ENCODE measurements around the gene ANO1. TPM values are rescaled to one million over a fixed set of nuclear protein-coding genes. Genes with fewer than 3 reads are reported as not detected.
"Not testable (repeated sequence)": the region's sequence is repeated elsewhere in the genome, so short reads cannot be mapped to it uniquely, and the experiment has no call there.

ANO1 gene
- total RNA-seq, 1 donor from 2014 or later, result 244 TPM

DNA sequence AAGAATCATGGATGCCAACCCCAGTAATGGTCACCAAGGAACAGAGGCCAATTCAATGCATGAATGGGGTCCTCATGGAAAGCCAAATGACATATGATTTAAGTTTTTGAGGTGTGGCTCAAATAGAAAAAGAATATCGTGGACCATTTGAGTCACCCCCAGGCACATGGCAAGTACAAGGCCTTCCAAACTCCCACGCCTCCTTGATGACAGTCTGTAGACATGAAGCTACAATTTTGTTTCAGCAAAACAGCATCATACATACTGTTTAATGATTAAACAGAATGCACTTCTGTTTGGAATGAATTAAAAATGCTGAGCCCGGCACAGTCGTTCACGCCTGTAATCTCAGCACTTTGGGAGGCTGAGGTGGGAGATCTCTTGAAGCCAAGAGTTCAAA lies 132.4 kb downstream of the ANO1 start:
- TF ChIP-seq, protein P1, sequence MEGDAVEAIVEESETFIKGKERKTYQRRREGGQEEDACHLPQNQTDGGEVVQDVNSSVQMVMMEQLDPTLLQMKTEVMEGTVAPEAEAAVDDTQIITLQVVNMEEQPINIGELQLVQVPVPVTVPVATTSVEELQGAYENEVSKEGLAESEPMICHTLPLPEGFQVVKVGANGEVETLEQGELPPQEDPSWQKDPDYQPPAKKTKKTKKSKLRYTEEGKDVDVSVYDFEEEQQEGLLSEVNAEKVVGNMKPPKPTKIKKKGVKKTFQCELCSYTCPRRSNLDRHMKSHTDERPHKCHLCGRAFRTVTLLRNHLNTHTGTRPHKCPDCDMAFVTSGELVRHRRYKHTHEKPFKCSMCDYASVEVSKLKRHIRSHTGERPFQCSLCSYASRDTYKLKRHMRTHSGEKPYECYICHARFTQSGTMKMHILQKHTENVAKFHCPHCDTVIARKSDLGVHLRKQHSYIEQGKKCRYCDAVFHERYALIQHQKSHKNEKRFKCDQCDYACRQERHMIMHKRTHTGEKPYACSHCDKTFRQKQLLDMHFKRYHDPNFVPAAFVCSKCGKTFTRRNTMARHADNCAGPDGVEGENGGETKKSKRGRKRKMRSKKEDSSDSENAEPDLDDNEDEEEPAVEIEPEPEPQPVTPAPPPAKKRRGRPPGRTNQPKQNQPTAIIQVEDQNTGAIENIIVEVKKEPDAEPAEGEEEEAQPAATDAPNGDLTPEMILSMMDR (IDR thresholded peaks at IDR 0.05), result no peak
- DNase-seq (ENCODE audit: low spot score in 2 of 2), result no peak
- Histone ChIP-seq H3K27me3 (no peaks in the 10 kb centered on the region), H3K4me3 (no peak overlapping the region), H3K27ac (no peak overlapping the region), H3K36me3 (peaks cover 30 to 34% of the 10 kb centered on the region in 2 donors), H3K4me1 (peaks cover 0 to under 1% of the 10 kb centered on the region in 2 donors), H3K9me3 (no peaks in the 10 kb centered on the region)
- intact Hi-C loops (cut with DNase I), result no loop called here

DNA sequence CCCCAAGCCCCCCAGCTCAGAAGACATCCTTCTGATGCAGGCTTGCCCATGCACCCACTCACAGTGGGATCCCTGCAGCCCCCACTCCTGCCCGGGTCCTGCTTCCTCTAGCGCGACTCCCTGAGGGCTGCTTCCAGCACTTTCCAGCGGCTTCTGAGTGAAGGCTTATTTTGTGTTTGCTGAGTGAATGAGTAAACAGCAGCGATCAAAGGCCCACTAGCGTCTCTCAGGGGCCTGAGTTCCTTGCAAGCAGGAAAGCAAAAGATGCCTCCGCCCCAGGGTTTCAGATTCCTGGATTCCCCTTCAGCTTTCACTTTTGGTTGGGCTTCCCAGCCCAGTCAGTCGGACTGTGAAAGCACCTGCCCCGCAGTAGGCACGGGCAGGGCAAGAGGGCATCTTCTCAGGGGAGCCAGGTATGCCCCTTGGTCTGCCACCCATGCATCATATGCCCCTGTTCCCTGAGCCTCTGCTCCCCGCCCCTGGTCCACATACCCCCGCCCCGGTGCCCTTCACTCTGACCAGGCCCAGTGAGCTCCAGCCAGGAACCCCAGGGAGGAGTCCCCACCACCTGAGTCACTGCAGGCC lies 134.2 kb downstream of the ANO1 start:
- intact Hi-C loops (cut with DNase I), result no loop called here
- Histone ChIP-seq H3K27me3 (no peaks in the 10 kb centered on the region), H3K27ac (no peak overlapping the region), H3K4me1 (no peaks in the 10 kb centered on the region), H3K4me3 (no peak overlapping the region), H3K36me3 (peaks cover 17 to 20% of the 10 kb centered on the region in 2 donors), H3K9me3 (no peaks in the 10 kb centered on the region)
- TF ChIP-seq, protein P1 (IDR thresholded peaks at IDR 0.05), result no peak
- DNase-seq (ENCODE audit: low spot score in 2 of 2), result no peak

DNA sequence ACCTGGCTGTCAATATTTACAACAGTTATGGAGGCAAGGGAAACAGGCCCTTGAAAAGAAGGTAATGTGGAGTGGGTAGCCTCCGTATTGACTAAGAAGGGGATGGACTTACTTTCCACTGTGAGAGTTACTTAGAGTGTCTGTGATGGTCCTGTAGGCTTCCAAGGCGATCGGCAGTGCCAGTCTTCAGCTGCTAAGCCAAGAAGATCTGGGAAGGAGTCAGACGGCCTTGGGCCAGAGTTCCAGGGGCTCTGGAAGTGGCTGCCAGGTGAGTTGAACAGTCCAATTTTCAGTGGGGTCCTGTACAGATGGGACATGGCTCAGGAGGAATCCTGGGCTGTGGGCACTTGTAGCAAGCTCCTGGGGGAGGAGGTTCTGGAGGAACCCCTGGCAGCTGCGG lies 139.3 kb downstream of the ANO1 start:
- DNase-seq (ENCODE audit: low spot score in 2 of 2); H3K27me3 ChIP-seq; H3K36me3 ChIP-seq; intact Hi-C loops (cut with DNase I); H3K4me1 ChIP-seq; H3K9me3 ChIP-seq; H3K4me3 ChIP-seq; H3K27ac ChIP-seq: not testable (repeated sequence)

DNA sequence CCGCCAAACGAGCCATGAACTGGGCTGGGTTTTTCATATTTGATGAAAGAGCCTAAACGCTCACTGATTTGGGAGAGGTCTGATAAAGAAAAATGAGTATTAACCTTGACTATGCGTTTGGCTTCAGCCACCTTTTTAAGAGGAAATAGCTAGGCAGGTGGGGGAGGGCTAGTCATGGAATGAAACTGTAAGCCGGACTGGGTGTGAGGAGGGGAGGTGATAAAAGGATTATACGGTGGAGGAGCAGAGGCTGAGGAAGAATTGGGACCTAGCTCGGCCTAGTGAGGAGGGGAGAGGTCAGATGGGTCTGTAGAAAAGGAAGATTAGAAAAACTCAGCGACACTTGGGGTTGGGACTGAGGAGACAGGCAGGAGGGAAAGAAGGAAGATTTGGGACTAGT lies 140.0 kb downstream of the ANO1 start:
- intact Hi-C loops (cut with DNase I); H3K36me3 ChIP-seq; DNase-seq (ENCODE audit: low spot score in 2 of 2); H3K27me3 ChIP-seq; H3K9me3 ChIP-seq; H3K4me1 ChIP-seq; H3K4me3 ChIP-seq; H3K27ac ChIP-seq: not testable (repeated sequence)

DNA sequence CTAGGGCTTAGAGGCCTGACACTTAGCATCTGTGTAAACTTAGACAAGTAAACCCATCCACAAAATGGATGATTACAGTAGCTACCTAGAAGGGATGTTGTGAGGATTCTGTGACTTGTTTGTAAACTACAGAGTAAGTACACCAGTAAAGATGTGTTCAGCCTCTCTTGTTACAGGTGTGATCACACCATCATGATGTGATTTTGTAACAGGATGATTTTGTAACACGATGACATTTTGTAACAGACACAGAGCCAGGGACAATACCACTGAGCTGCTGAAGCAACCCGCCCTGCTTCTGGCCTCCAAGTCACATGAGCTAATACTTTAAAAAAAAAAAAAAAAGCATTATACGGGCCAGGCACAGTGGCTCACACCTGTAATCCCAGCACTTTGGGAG lies 142.0 kb downstream of the ANO1 start:
- H3K27me3 ChIP-seq, result no peaks in the 10 kb centered on the region
- DNase-seq (ENCODE audit: low spot score in 2 of 2), result no peak
- no peak overlapping the region for H3K27ac ChIP-seq

DNA sequence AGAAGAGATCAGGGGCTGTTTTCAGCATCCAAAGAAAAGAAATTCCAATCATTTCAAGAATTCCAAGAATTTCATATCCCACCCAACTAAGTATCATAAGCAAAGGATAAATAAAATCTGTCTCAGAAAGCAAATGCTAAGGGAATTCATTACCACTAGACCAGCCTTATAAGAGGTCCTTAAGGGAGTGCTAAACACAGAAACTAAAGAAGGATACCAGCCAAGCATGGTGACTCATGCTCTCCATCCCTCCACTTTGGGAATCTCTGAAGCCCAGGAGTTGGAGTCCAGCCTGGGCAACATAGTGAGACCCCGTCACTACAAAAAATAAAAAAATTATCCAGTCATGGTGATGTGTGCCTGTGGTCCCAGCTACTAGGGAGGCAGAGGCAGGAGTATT lies 142.8 kb downstream of the ANO1 start:
- H3K27ac ChIP-seq, result no peak overlapping the region
- H3K4me1 ChIP-seq, result no peaks in the 10 kb centered on the region
- intact Hi-C loops (cut with DNase I), result no loop called here
- DNase-seq (ENCODE audit: low spot score in 2 of 2), result no peak
- TF ChIP-seq, protein P1 (IDR thresholded peaks at IDR 0.05), result no peak
- H3K4me3 ChIP-seq, result no peak overlapping the region
- no peaks in the 10 kb centered on the region for H3K36me3 ChIP-seq
- no peaks in the 10 kb centered on the region for H3K27me3 ChIP-seq
- peaks cover 0 to 5% of the 10 kb centered on the region in 2 donors for H3K9me3 ChIP-seq

More for the DNA sequence above, 142.0 kb downstream of the ANO1 start:
- Histone ChIP-seq H3K9me3 (peaks cover 0 to 5% of the 10 kb centered on the region in 2 donors), H3K4me3 (no peak overlapping the region), H3K4me1 (no peaks in the 10 kb centered on the region), H3K36me3 (no peaks in the 10 kb centered on the region)
- intact Hi-C loops (cut with DNase I), result no loop called here
- TF ChIP-seq, protein P1 (IDR thresholded peaks at IDR 0.05), result no peak

DNA sequence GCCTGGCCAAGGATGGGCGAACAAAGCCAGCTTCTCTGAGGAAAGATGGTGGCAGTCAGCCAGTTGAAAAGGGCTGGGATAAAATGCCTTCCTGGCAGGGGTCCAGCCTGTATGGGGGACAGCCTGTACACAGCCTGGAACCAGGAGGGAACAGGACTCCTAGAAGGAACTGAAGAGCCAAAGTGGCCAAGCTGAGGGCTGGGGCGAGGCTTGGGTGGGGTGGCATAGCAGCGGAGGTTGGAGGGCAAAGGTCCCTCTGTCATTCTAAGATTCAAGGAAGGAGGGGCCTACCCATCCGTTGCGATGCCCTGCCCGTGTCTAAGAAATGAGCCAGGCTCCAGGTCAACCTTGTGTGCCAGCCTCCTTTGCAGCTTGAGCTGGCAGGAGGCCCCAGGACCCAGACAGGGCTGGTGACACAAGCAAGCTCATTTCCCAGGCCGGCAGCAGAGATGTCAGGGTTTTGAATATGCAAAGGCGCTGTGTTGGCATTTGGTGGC lies 147.6 kb downstream of the ANO1 start:
- H3K4me3 ChIP-seq, result no peak overlapping the region
- H3K27me3 ChIP-seq, result no peaks in the 10 kb centered on the region
- peaks cover 0 to 2% of the 10 kb centered on the region in 2 donors for H3K9me3 ChIP-seq
- H3K27ac ChIP-seq, result no peak overlapping the region
- DNase-seq (ENCODE audit: low spot score in 2 of 2), result no peak
- H3K36me3 ChIP-seq, result no peaks in the 10 kb centered on the region
- intact Hi-C loops (cut with DNase I), result no loop called here
- peaks cover 1 to 2% of the 10 kb centered on the region in 2 donors for H3K4me1 ChIP-seq
- TF ChIP-seq, protein P1 (IDR thresholded peaks at IDR 0.05), result no peak

Data from ascending aorta (tissue), 2 donors.